H1 (cell line): ENCODE data around the gene GPR143. TPM values are rescaled to one million over a fixed set of nuclear protein-coding genes. Genes with fewer than 3 reads are reported as not detected.

ENCODE experiments used
- CTCF ChIA-PET: fragments of 300-600 bp; sonication (Branson Sonifier 250); formaldehyde crosslinking; loops from one replicate; lab custom pipeline; 2021; ENCODE audit not compliant: partially characterized antibody; lab: Charles Lee
- POLR2A ChIA-PET: fragments of 300-600 bp; sonication (Branson Sonifier 250); formaldehyde crosslinking; loops from one replicate; lab custom pipeline; 2021; ENCODE audit warnings: inconsistent platforms; ENCODE audit not compliant: partially characterized antibody; lab: Charles Lee
- DNase-seq, 2 experiments: peaks; one replicate each; pipeline versions ENCODE4 v3.0.0 to v3.0.0-alpha.2; 2010 to 2022; ENCODE audit warnings: low spot score in 2 of 2, low read depth in 1 of 2, mixed read lengths in 1 of 2
- FAIRE-seq: peaks from 2 replicates; lab custom pipeline; 2011; peaks lifted over from hg19 to GRCh38; lab: Jason Lieb, UNC
- H2AFZ ChIP-seq: 2 replicates; pipeline ENCODE4 v1.8.1; 2012; ENCODE audit warnings: low read length, inconsistent platforms
- H2AK5ac ChIP-seq: 2 replicates; pipeline ENCODE4 v1.6.1; 2013; ENCODE audit warnings: low read depth, low read length
- H2BK120ac ChIP-seq: replicated peaks from 2 replicates; pipeline ENCODE3; 2013; ENCODE audit warnings: low read depth, low read length, inconsistent platforms
- H2BK12ac ChIP-seq: 2 replicates; pipeline ENCODE4 v1.6.1; 2013; ENCODE audit warnings: low read depth, low read length
- H2BK15ac ChIP-seq: 2 replicates; pipeline ENCODE4 v1.6.1; 2013; ENCODE audit warnings: low read length
- H2BK20ac ChIP-seq: 2 replicates; pipeline ENCODE4 v1.6.1; 2013; ENCODE audit warnings: low read length
- H2BK5ac ChIP-seq: 2 replicates; pipeline ENCODE4 v1.6.1; 2013; ENCODE audit warnings: low read depth, low read length
- H3K14ac ChIP-seq: 2 replicates; pipeline ENCODE4 v1.6.1; 2013; ENCODE audit warnings: inconsistent platforms; ENCODE audit not compliant: insufficient read length
- H3K18ac ChIP-seq: 2 replicates; pipeline ENCODE4 v1.6.1; 2013; ENCODE audit warnings: low read length; ENCODE audit errors: extremely low read depth
- H3K23ac ChIP-seq: 2 replicates; pipeline ENCODE4 v1.6.1; 2013; ENCODE audit warnings: inconsistent platforms; ENCODE audit not compliant: insufficient read length
- H3K23me2 ChIP-seq: 2 replicates; pipeline ENCODE4 v1.6.1; 2013; ENCODE audit warnings: low read depth, low read length
- H3K27ac ChIP-seq: 2 replicates; pipeline ENCODE4 v1.6.1; 2011; ENCODE audit warnings: low read depth, low read length, inconsistent platforms
- H3K27me3 ChIP-seq, 4 experiments: replicated peaks in 1 of 4; 1 replicate in 1 of 4; 2 replicates in 3 of 4; pipeline versions ENCODE4 v1.6.1 to v1.8.1; 2011 to 2013; ENCODE audit warnings: low read length in 3 of 4, mild to moderate bottlenecking in 3 of 4, inconsistent platforms in 2 of 4, mixed read lengths in 2 of 4, moderate library complexity in 1 of 4; ENCODE audit not compliant: control insufficient read depth in 3 of 4, insufficient read depth in 3 of 4; ENCODE audit errors: extremely low read depth in 1 of 4
- H3K36me3 ChIP-seq, 4 experiments: 2 replicates each; pipeline versions ENCODE4 v1.6.1 to v1.8.1; 2011 to 2013; ENCODE audit warnings: mild to moderate bottlenecking in 4 of 4, low read length in 3 of 4, moderate library complexity in 2 of 4, control low read depth in 1 of 4, inconsistent platforms in 1 of 4; ENCODE audit not compliant: insufficient read depth in 4 of 4, control insufficient read depth in 2 of 4
- H3K4ac ChIP-seq: replicated peaks from 2 replicates; pipeline ENCODE3; 2013; ENCODE audit warnings: low read length, low read depth, mixed read lengths, inconsistent platforms; ENCODE audit not compliant: insufficient read length
- H3K4me1 ChIP-seq, 4 experiments: replicated peaks in 1 of 4; 1 replicate in 1 of 4; 2 replicates in 3 of 4; pipeline versions ENCODE4 v1.6.1 to v1.8.1; 2011 to 2013; ENCODE audit warnings: low read length in 3 of 4, inconsistent platforms in 2 of 4, mixed read lengths in 1 of 4; ENCODE audit not compliant: insufficient read depth in 4 of 4, control insufficient read depth in 3 of 4
- H3K4me2 ChIP-seq, 2 experiments: 2 replicates each; pipeline versions ENCODE4 v1.6.1 to v1.8.1; 2011 to 2013; ENCODE audit warnings: low read depth in 2 of 2, low read length in 2 of 2, control low read depth in 1 of 2, inconsistent platforms in 1 of 2, mild to moderate bottlenecking in 1 of 2; ENCODE audit not compliant: insufficient read depth in 1 of 2
- H3K4me3 ChIP-seq, 4 experiments: fragments of 200-600, 300-600 bp in 1 of 4; sonication (generic), shearing (Covaris generic), sonication (Bioruptor Twin) in 1 of 4; 2 replicates each; pipeline versions ENCODE4 v1.5.1 to v1.8.1; 2011 to 2016; ENCODE audit warnings: low read length in 4 of 4, low read depth in 3 of 4, control low read depth in 2 of 4, inconsistent platforms in 2 of 4, mild to moderate bottlenecking in 2 of 4, mixed read lengths in 1 of 4, moderate library complexity in 1 of 4; ENCODE audit not compliant: insufficient read depth in 2 of 4; ENCODE audit errors: extremely low read depth in 1 of 4
- H3K56ac ChIP-seq: replicated peaks from 2 replicates; pipeline ENCODE3; 2013; ENCODE audit warnings: low read depth, mild to moderate bottlenecking, mixed read lengths, low read length, inconsistent platforms; ENCODE audit not compliant: insufficient read length
- H3K79me1 ChIP-seq: 2 replicates; pipeline ENCODE4 v1.6.1; 2013; ENCODE audit warnings: low read depth, low read length, control low read depth
- H3K79me2 ChIP-seq, 2 experiments: 2 replicates each; pipeline versions ENCODE4 v1.6.1 to v1.8.1; 2012 to 2013; ENCODE audit warnings: low read length in 2 of 2, mild to moderate bottlenecking in 2 of 2, inconsistent platforms in 1 of 2; ENCODE audit not compliant: insufficient read depth in 2 of 2, control insufficient read depth in 1 of 2
- H3K9ac ChIP-seq, 4 experiments: replicated peaks in 1 of 4; 1 replicate in 1 of 4; 2 replicates in 3 of 4; pipeline versions ENCODE4 v1.6.1 to v1.8.1; 2011 to 2013; ENCODE audit warnings: low read depth in 3 of 4, low read length in 3 of 4, control low read depth in 2 of 4, mild to moderate bottlenecking in 2 of 4, moderate library complexity in 2 of 4, inconsistent platforms in 1 of 4; ENCODE audit errors: extremely low read depth in 1 of 4
- H3K9me3 ChIP-seq, 2 experiments: 2 replicates each; pipeline versions ENCODE4 v1.6.1 to v1.8.1; 2012 to 2013; ENCODE audit warnings: mild to moderate bottlenecking in 2 of 2, moderate library complexity in 2 of 2, control low read depth in 1 of 2, inconsistent platforms in 1 of 2, low read depth in 1 of 2, low read length in 1 of 2, mixed read lengths in 1 of 2; ENCODE audit not compliant: insufficient read depth in 2 of 2
- H4K20me1 ChIP-seq, 2 experiments: replicated peaks in 1 of 2; 2 replicates each; pipeline versions ENCODE3 to v1.8.1; 2011 to 2013; ENCODE audit warnings: inconsistent platforms in 2 of 2, low read length in 2 of 2, mild to moderate bottlenecking in 1 of 2; ENCODE audit not compliant: insufficient read depth in 2 of 2, control insufficient read depth in 1 of 2
- H4K5ac ChIP-seq: 2 replicates; pipeline ENCODE4 v1.6.1; 2013; ENCODE audit warnings: low read length, low read depth, mixed read lengths, inconsistent platforms; ENCODE audit not compliant: insufficient read length
- H4K8ac ChIP-seq: 2 replicates; pipeline ENCODE4 v1.8.0; 2013; ENCODE audit warnings: mild to moderate bottlenecking, moderate library complexity, low read length, inconsistent platforms; ENCODE audit not compliant: insufficient read depth; ENCODE audit errors: extremely low read depth
- H4K91ac ChIP-seq: replicated peaks from 2 replicates; pipeline ENCODE3; 2013; ENCODE audit warnings: low read length, mixed read lengths, inconsistent platforms; ENCODE audit not compliant: insufficient read length
- CHD2 ChIP-seq: IDR thresholded peaks from 2 replicates; pipeline ENCODE4 v1.6.1; 2012; ENCODE audit warnings: low read length, improper control_type of control experiment
- RFX5 ChIP-seq: IDR thresholded peaks from 2 replicates; pipeline ENCODE4 v1.6.1; 2011; ENCODE audit warnings: low read depth, low read length, improper control_type of control experiment, borderline replicate concordance
- SIX5 ChIP-seq: IDR thresholded peaks from 2 replicates; pipeline ENCODE4 v1.6.1; 2011; ENCODE audit warnings: mild to moderate bottlenecking, low read depth, low read length
- SRF ChIP-seq: IDR thresholded peaks from 2 replicates; pipeline ENCODE4 v1.6.1; 2011; ENCODE audit warnings: mild to moderate bottlenecking, low read depth, low read length, moderate library complexity
- SUZ12 ChIP-seq: fragments of 200-600 bp; sonication (generic); IDR thresholded peaks from 2 replicates; pipeline ENCODE4 v1.6.1; 2012; ENCODE audit warnings: mild to moderate bottlenecking, inconsistent platforms, low read length, moderate library complexity, mixed read lengths
- YY1 ChIP-seq: IDR thresholded peaks from 2 replicates; pipeline ENCODE4 v1.6.1; 2011; ENCODE audit warnings: low read depth, mild to moderate bottlenecking, low read length
- ZNF274 ChIP-seq: IDR thresholded peaks from 2 replicates; pipeline ENCODE4 v1.7.0; 2012; ENCODE audit warnings: low read length, borderline replicate concordance; ENCODE audit errors: extremely low read depth
- WGBS, 2 experiments: shearing (Covaris generic) in 1 of 2; methylation state at CpG; one replicate each; pipeline versions ENCODE4 v1.1.6 to v1.1.7; 2013 to 2015; ENCODE audit warnings: low lambda C conversion rate in 2 of 2, mixed read lengths in 2 of 2, inconsistent platforms in 1 of 2, low coverage in 1 of 2, missing lambda C conversion rate in 1 of 2; ENCODE audit not compliant: insufficient replicate concordance in 2 of 2, insufficient coverage in 1 of 2, insufficient read length in 1 of 2; ENCODE audit errors: extremely low coverage in 1 of 2, missing lambda C conversion rate in 1 of 2; 5-methylcytosine and 5-hydroxymethylcytosine counted together
- polyA plus RNA-seq, 7 experiments: library from polyadenylated mRNA; depleted of rRNA in 3 of 7; stranded (reverse) in 5 of 7; unstranded in 2 of 7; fragments of >200 nt in 5 of 7; fragments of 200-250 nt in 2 of 7; gene quantifications; 1 replicate in 5 of 7; 2 replicates in 1 of 7; 4 replicates in 1 of 7; pipeline versions ENCODE4 v1.2.1 to v1.2.3, GENCODE V29; 2011 to 2013; ENCODE audit warnings: missing spikeins in 2 of 7, mixed read lengths in 2 of 7
- total RNA-seq: library from RNA; stranded (reverse); fragmentation: NEBNext Ultra II Directional; extraction: Animal tissue kit (Norgen Biotek cat#: 25700); gene quantifications from 2 replicates; pipeline ENCODE4 v1.2.1, GENCODE V29; 2021

Gene GPR143
- total and polyA plus RNA-seq, 2 of the 8 experiments (the other 6 are each of a cell fraction or from before 2014, with no cell fraction given), result 18.5 to 30.7 TPM

DNA sequence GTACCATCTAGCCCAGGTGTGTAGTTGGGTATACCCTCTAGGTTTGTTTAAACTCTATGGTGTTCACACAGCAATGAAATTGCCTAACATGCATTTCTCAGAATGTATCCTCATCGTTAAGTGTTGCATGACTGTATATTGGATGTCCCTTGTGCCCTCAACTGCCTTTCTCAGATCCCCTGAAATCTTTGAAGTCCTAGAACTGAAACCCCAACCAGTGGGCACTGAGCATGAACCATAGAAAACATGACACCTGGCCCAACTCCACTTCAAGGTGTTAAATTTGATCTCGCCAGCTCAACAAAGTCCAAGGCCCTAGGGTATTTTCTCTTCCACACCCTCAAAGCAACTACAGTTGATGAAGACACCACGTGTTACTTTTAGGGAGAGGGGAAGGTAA, 35.6 kb downstream of the GPR143 start:
- H3K79me1 ChIP-seq, result no peaks in the 10 kb centered on the region
- FAIRE-seq (no peak), DNase-seq (no peak)
- no peak overlapping the region for H2AFZ ChIP-seq
- H3K79me2 ChIP-seq, result no peaks in the 10 kb centered on the region
- peaks cover 0 to 7% (median 3%) of the 10 kb centered on the region in 4 experiments; a peak in 4 of 8 replicates for H3K36me3 ChIP-seq
- ChIA-PET CTCF (no interaction called here), POLR2A (no interaction called here)
- no peak overlapping the region for H3K4me2 ChIP-seq
- no peaks in the 10 kb centered on the region; a peak in 1 of 4 replicates for H3K9me3 ChIP-seq
- no peak overlapping the region for H2AK5ac ChIP-seq
- no peak overlapping the region for H3K56ac ChIP-seq
- no peak overlapping the region for H2BK120ac ChIP-seq
- H3K14ac ChIP-seq, result no peak overlapping the region
- H4K5ac ChIP-seq, result no peak overlapping the region
- H3K4ac ChIP-seq, result no peak overlapping the region
- no peaks in the 10 kb centered on the region for H3K27me3 ChIP-seq
- no peak overlapping the region for H3K23ac ChIP-seq
- H3K4me1 ChIP-seq, result no peaks in the 10 kb centered on the region
- H2BK5ac ChIP-seq, result no peak overlapping the region
- no peak overlapping the region for H2BK15ac ChIP-seq
- no peak overlapping the region for H4K91ac ChIP-seq
- no peak overlapping the region for H2BK12ac ChIP-seq
- no peak overlapping the region for H3K27ac ChIP-seq
- H2BK20ac ChIP-seq, result no peak overlapping the region
- 74% methylated on average over 3 of the region's 3 CpGs; no CpG with 5 or more reads in 1 of the 2 experiments for WGBS, 2 experiments
- no peaks in the 10 kb centered on the region for H3K23me2 ChIP-seq
- H3K4me3 ChIP-seq, result no peak overlapping the region
- H4K20me1 ChIP-seq, result no peaks in the 10 kb centered on the region
- TF ChIP-seq SIX5 (no peak), RFX5 (no peak), SUZ12 (no peak), SRF (no peak), YY1 (no peak), CHD2 (no peak), ZNF274 (no peak)
- H3K18ac ChIP-seq, result no peak overlapping the region
- no peak overlapping the region for H4K8ac ChIP-seq
- no peak overlapping the region for H3K9ac ChIP-seq
